Measurements from ENCODE around the gene ILDR2.

Gene ILDR2

GRCh38 chr1:166910396-166910994, 64.8 kb downstream of the ILDR2 start:
- Histone ChIP-seq H3K9me3 (ENCODE audit: control insufficient read depth in 2 of 2, low read length in 2 of 2) (no peaks in the 10 kb centered on the region), H3K27me3 (ENCODE audit: control insufficient read depth in 2 of 2, insufficient read depth in 2 of 2, low read length in 2 of 2) (no peaks in the 10 kb centered on the region), H3K4me1 (ENCODE audit: control insufficient read depth in 2 of 2, insufficient read depth in 2 of 2, low read length in 2 of 2) (no peaks in the 10 kb centered on the region), H3K4me3 (ENCODE audit: low read length in 2 of 2) (no peak overlapping the region), H3K27ac (ENCODE audit: low read depth in 2 of 2, low read length in 2 of 2) (no peak overlapping the region), H3K9ac (ENCODE audit: low read depth in 1 of 2, low read length in 2 of 2) (no peak overlapping the region), H3K36me3 (ENCODE audit: control insufficient read depth in 2 of 2, insufficient read depth in 2 of 2, low read length in 2 of 2) (no peaks in the 10 kb centered on the region)

GRCh38 chr1:166908942-166909341, 66.4 kb downstream of the ILDR2 start:
- Histone ChIP-seq H3K27ac (ENCODE audit: low read depth in 2 of 2, low read length in 2 of 2) (no peak overlapping the region), H3K27me3 (ENCODE audit: control insufficient read depth in 2 of 2, insufficient read depth in 2 of 2, low read length in 2 of 2) (no peaks in the 10 kb centered on the region), H3K4me1 (ENCODE audit: control insufficient read depth in 2 of 2, insufficient read depth in 2 of 2, low read length in 2 of 2) (no peaks in the 10 kb centered on the region), H3K9ac (ENCODE audit: low read depth in 1 of 2, low read length in 2 of 2) (no peak overlapping the region), H3K36me3 (ENCODE audit: control insufficient read depth in 2 of 2, insufficient read depth in 2 of 2, low read length in 2 of 2) (no peaks in the 10 kb centered on the region), H3K9me3 (ENCODE audit: control insufficient read depth in 2 of 2, low read length in 2 of 2) (no peaks in the 10 kb centered on the region), H3K4me3 (ENCODE audit: low read length in 2 of 2) (no peak overlapping the region)

- no peaks in the 10 kb centered on the region for H3K27me3 ChIP-seq (ENCODE audit: control insufficient read depth in 2 of 2, insufficient read depth in 2 of 2, low read length in 2 of 2)
- H3K4me1 ChIP-seq (ENCODE audit: control insufficient read depth in 2 of 2, insufficient read depth in 2 of 2, low read length in 2 of 2), result no peaks in the 10 kb centered on the region
- H3K9ac ChIP-seq (ENCODE audit: low read depth in 1 of 2, low read length in 2 of 2), result no peak overlapping the region
- H3K9me3 ChIP-seq (ENCODE audit: control insufficient read depth in 2 of 2, low read length in 2 of 2), result no peaks in the 10 kb centered on the region
- H3K27ac ChIP-seq (ENCODE audit: low read depth in 2 of 2, low read length in 2 of 2), result no peak overlapping the region
- no peak overlapping the region for H3K4me3 ChIP-seq (ENCODE audit: low read length in 2 of 2)
- H3K36me3 ChIP-seq (ENCODE audit: control insufficient read depth in 2 of 2, insufficient read depth in 2 of 2, low read length in 2 of 2), result no peaks in the 10 kb centered on the region
Observed at GRCh38 chr1:166907763-166908162, 67.6 kb downstream of the ILDR2 start.

GRCh38 chr1:166907051-166907450, 68.3 kb downstream of the ILDR2 start:
- Histone ChIP-seq H3K27me3 (ENCODE audit: control insufficient read depth in 2 of 2, insufficient read depth in 2 of 2, low read length in 2 of 2) (no peaks in the 10 kb centered on the region), H3K27ac (ENCODE audit: low read depth in 2 of 2, low read length in 2 of 2) (no peak overlapping the region), H3K4me3 (ENCODE audit: low read length in 2 of 2) (no peak overlapping the region), H3K4me1 (ENCODE audit: control insufficient read depth in 2 of 2, insufficient read depth in 2 of 2, low read length in 2 of 2) (no peaks in the 10 kb centered on the region), H3K9ac (ENCODE audit: low read depth in 1 of 2, low read length in 2 of 2) (no peak overlapping the region), H3K9me3 (ENCODE audit: control insufficient read depth in 2 of 2, low read length in 2 of 2) (no peaks in the 10 kb centered on the region), H3K36me3 (ENCODE audit: control insufficient read depth in 2 of 2, insufficient read depth in 2 of 2, low read length in 2 of 2) (no peaks in the 10 kb centered on the region)

GRCh38 chr1:166906647-166907046, 68.7 kb downstream of the ILDR2 start:
- H3K4me3 ChIP-seq (ENCODE audit: low read length in 2 of 2), result no peak overlapping the region
- no peak overlapping the region for H3K9ac ChIP-seq (ENCODE audit: low read depth in 1 of 2, low read length in 2 of 2)
- H3K4me1 ChIP-seq (ENCODE audit: control insufficient read depth in 2 of 2, insufficient read depth in 2 of 2, low read length in 2 of 2), result no peaks in the 10 kb centered on the region
- no peaks in the 10 kb centered on the region for H3K27me3 ChIP-seq (ENCODE audit: control insufficient read depth in 2 of 2, insufficient read depth in 2 of 2, low read length in 2 of 2)
- H3K9me3 ChIP-seq (ENCODE audit: control insufficient read depth in 2 of 2, low read length in 2 of 2), result no peaks in the 10 kb centered on the region
- H3K27ac ChIP-seq (ENCODE audit: low read depth in 2 of 2, low read length in 2 of 2), result no peak overlapping the region
- no peaks in the 10 kb centered on the region for H3K36me3 ChIP-seq (ENCODE audit: control insufficient read depth in 2 of 2, insufficient read depth in 2 of 2, low read length in 2 of 2)

GRCh38 chr1:166905900-166906299, 69.4 kb downstream of the ILDR2 start:
- Histone ChIP-seq H3K27ac (ENCODE audit: low read depth in 2 of 2, low read length in 2 of 2) (no peak overlapping the region), H3K4me3 (ENCODE audit: low read length in 2 of 2) (no peak overlapping the region), H3K4me1 (ENCODE audit: control insufficient read depth in 2 of 2, insufficient read depth in 2 of 2, low read length in 2 of 2) (no peaks in the 10 kb centered on the region), H3K27me3 (ENCODE audit: control insufficient read depth in 2 of 2, insufficient read depth in 2 of 2, low read length in 2 of 2) (no peaks in the 10 kb centered on the region), H3K9ac (ENCODE audit: low read depth in 1 of 2, low read length in 2 of 2) (no peak overlapping the region), H3K9me3 (ENCODE audit: control insufficient read depth in 2 of 2, low read length in 2 of 2) (no peaks in the 10 kb centered on the region), H3K36me3 (ENCODE audit: control insufficient read depth in 2 of 2, insufficient read depth in 2 of 2, low read length in 2 of 2) (no peaks in the 10 kb centered on the region)

GRCh38 chr1:166905136-166905535, 70.2 kb downstream of the ILDR2 start:
- no peaks in the 10 kb centered on the region for H3K27me3 ChIP-seq (ENCODE audit: control insufficient read depth in 2 of 2, insufficient read depth in 2 of 2, low read length in 2 of 2)
- H3K4me3 ChIP-seq (ENCODE audit: low read length in 2 of 2), result no peak overlapping the region
- no peak overlapping the region for H3K9ac ChIP-seq (ENCODE audit: low read depth in 1 of 2, low read length in 2 of 2)
- no peaks in the 10 kb centered on the region for H3K36me3 ChIP-seq (ENCODE audit: control insufficient read depth in 2 of 2, insufficient read depth in 2 of 2, low read length in 2 of 2)
- H3K9me3 ChIP-seq (ENCODE audit: control insufficient read depth in 2 of 2, low read length in 2 of 2), result no peaks in the 10 kb centered on the region
- H3K4me1 ChIP-seq (ENCODE audit: control insufficient read depth in 2 of 2, insufficient read depth in 2 of 2, low read length in 2 of 2), result no peaks in the 10 kb centered on the region
- no peak overlapping the region for H3K27ac ChIP-seq (ENCODE audit: low read depth in 2 of 2, low read length in 2 of 2)

GRCh38 chr1:166903232-166903631, 72.1 kb downstream of the ILDR2 start:
- no peak overlapping the region for H3K9ac ChIP-seq (ENCODE audit: low read depth in 1 of 2, low read length in 2 of 2)
- H3K4me3 ChIP-seq (ENCODE audit: low read length in 2 of 2), result no peak overlapping the region
- no peaks in the 10 kb centered on the region for H3K9me3 ChIP-seq (ENCODE audit: control insufficient read depth in 2 of 2, low read length in 2 of 2)
- H3K27ac ChIP-seq (ENCODE audit: low read depth in 2 of 2, low read length in 2 of 2), result no peak overlapping the region
- no peaks in the 10 kb centered on the region for H3K27me3 ChIP-seq (ENCODE audit: control insufficient read depth in 2 of 2, insufficient read depth in 2 of 2, low read length in 2 of 2)
- H3K36me3 ChIP-seq (ENCODE audit: control insufficient read depth in 2 of 2, insufficient read depth in 2 of 2, low read length in 2 of 2), result no peaks in the 10 kb centered on the region
- H3K4me1 ChIP-seq (ENCODE audit: control insufficient read depth in 2 of 2, insufficient read depth in 2 of 2, low read length in 2 of 2), result no peaks in the 10 kb centered on the region

- Histone ChIP-seq H3K27me3 (ENCODE audit: control insufficient read depth in 2 of 2, insufficient read depth in 2 of 2, low read length in 2 of 2) (no peaks in the 10 kb centered on the region), H3K4me3 (ENCODE audit: low read length in 2 of 2) (no peak overlapping the region), H3K9me3 (ENCODE audit: control insufficient read depth in 2 of 2, low read length in 2 of 2) (peaks cover 0 to 2% of the 10 kb centered on the region in 2 donors), H3K4me1 (ENCODE audit: control insufficient read depth in 2 of 2, insufficient read depth in 2 of 2, low read length in 2 of 2) (no peaks in the 10 kb centered on the region), H3K27ac (ENCODE audit: low read depth in 2 of 2, low read length in 2 of 2) (no peak overlapping the region), H3K9ac (ENCODE audit: low read depth in 1 of 2, low read length in 2 of 2) (no peak overlapping the region), H3K36me3 (ENCODE audit: control insufficient read depth in 2 of 2, insufficient read depth in 2 of 2, low read length in 2 of 2) (no peaks in the 10 kb centered on the region)
Observed at GRCh38 chr1:166902279-166902678, 73.1 kb downstream of the ILDR2 start.

- peaks cover 0 to 2% of the 10 kb centered on the region in 2 donors for H3K9me3 ChIP-seq (ENCODE audit: control insufficient read depth in 2 of 2, low read length in 2 of 2)
- H3K9ac ChIP-seq (ENCODE audit: low read depth in 1 of 2, low read length in 2 of 2), result no peak overlapping the region
- H3K4me1 ChIP-seq (ENCODE audit: control insufficient read depth in 2 of 2, insufficient read depth in 2 of 2, low read length in 2 of 2), result no peaks in the 10 kb centered on the region
- no peak overlapping the region for H3K27ac ChIP-seq (ENCODE audit: low read depth in 2 of 2, low read length in 2 of 2)
- no peak overlapping the region for H3K4me3 ChIP-seq (ENCODE audit: low read length in 2 of 2)
- H3K36me3 ChIP-seq (ENCODE audit: control insufficient read depth in 2 of 2, insufficient read depth in 2 of 2, low read length in 2 of 2), result no peaks in the 10 kb centered on the region
- no peaks in the 10 kb centered on the region for H3K27me3 ChIP-seq (ENCODE audit: control insufficient read depth in 2 of 2, insufficient read depth in 2 of 2, low read length in 2 of 2)
Observed at GRCh38 chr1:166900987-166901386, 74.4 kb downstream of the ILDR2 start.

- no peak overlapping the region for H3K9ac ChIP-seq (ENCODE audit: low read depth in 1 of 2, low read length in 2 of 2)
- no peaks in the 10 kb centered on the region for H3K27me3 ChIP-seq (ENCODE audit: control insufficient read depth in 2 of 2, insufficient read depth in 2 of 2, low read length in 2 of 2)
- peaks cover 0 to 2% of the 10 kb centered on the region in 2 donors for H3K9me3 ChIP-seq (ENCODE audit: control insufficient read depth in 2 of 2, low read length in 2 of 2)
- no peak overlapping the region for H3K27ac ChIP-seq (ENCODE audit: low read depth in 2 of 2, low read length in 2 of 2)
- no peaks in the 10 kb centered on the region for H3K4me1 ChIP-seq (ENCODE audit: control insufficient read depth in 2 of 2, insufficient read depth in 2 of 2, low read length in 2 of 2)
- no peaks in the 10 kb centered on the region for H3K36me3 ChIP-seq (ENCODE audit: control insufficient read depth in 2 of 2, insufficient read depth in 2 of 2, low read length in 2 of 2)
- no peak overlapping the region for H3K4me3 ChIP-seq (ENCODE audit: low read length in 2 of 2)
Observed at GRCh38 chr1:166899769-166900168, 75.6 kb downstream of the ILDR2 start.
